Muscle of leg (tissue), 11 donors: ENCODE results near the gene ATG5. TPM values are rescaled to one million over a fixed set of nuclear protein-coding genes. Genes with fewer than 3 reads are reported as not detected.
"Not testable (repeated sequence)": the region's sequence is repeated elsewhere in the genome, so short reads cannot be mapped to it uniquely, and the experiment has no call there.

Source experiments
- DNase-seq: peaks from one replicate; pipeline ENCODE4 v3.0.0; 2013
- H3K27ac ChIP-seq: one replicate; pipeline ENCODE4 v1.5.1; 2013; ENCODE audit warnings: mild to moderate bottlenecking, low read length, control low read depth
- H3K27me3 ChIP-seq: one replicate; pipeline ENCODE4 v1.6.1; 2013; ENCODE audit warnings: low read length; ENCODE audit not compliant: control insufficient read depth, insufficient read depth
- H3K36me3 ChIP-seq: one replicate; pipeline ENCODE4 v1.6.1; 2013; ENCODE audit warnings: low read length; ENCODE audit not compliant: control insufficient read depth, insufficient read depth
- H3K4me1 ChIP-seq: one replicate; pipeline ENCODE4 v1.6.1; 2013; ENCODE audit warnings: low read length; ENCODE audit not compliant: control insufficient read depth, insufficient read depth
- H3K4me3 ChIP-seq: one replicate; pipeline ENCODE4 v1.5.1; 2013; ENCODE audit warnings: low read length, control low read depth
- H3K9me3 ChIP-seq: replicated peaks from 2 replicates; pipeline ENCODE4 v1.6.1; 2013; ENCODE audit warnings: low read depth, low read length; ENCODE audit not compliant: control insufficient read depth
- WGBS: methylation state at CpG from one replicate; pipeline ENCODE4 v1.1.5; 2013; ENCODE audit warnings: missing lambda C conversion rate; ENCODE audit not compliant: insufficient coverage; 5-methylcytosine and 5-hydroxymethylcytosine counted together
- polyA plus RNA-seq, 8 donors: library from polyadenylated mRNA; unstranded; fragments of 120-200 nt; gene quantifications; one replicate each; pipeline versions ENCODE4 v1.2.1 to v1.2.3, GENCODE V29; 2013; ENCODE audit warnings: inconsistent platforms in 1 of 8, low replicate concordance in 1 of 8; ENCODE audit not compliant: insufficient read length in 8 of 8, insufficient read depth in 1 of 8
- total RNA-seq: library from RNA; stranded (reverse); fragments of 120-200 nt; gene quantifications from one replicate; pipeline ENCODE4 v1.2.4, GENCODE V29; 2013

The ATG5 gene
- total and polyA plus RNA-seq, 9 donors, result 19.2 to 29.8 (median 23.9) TPM

DNA sequence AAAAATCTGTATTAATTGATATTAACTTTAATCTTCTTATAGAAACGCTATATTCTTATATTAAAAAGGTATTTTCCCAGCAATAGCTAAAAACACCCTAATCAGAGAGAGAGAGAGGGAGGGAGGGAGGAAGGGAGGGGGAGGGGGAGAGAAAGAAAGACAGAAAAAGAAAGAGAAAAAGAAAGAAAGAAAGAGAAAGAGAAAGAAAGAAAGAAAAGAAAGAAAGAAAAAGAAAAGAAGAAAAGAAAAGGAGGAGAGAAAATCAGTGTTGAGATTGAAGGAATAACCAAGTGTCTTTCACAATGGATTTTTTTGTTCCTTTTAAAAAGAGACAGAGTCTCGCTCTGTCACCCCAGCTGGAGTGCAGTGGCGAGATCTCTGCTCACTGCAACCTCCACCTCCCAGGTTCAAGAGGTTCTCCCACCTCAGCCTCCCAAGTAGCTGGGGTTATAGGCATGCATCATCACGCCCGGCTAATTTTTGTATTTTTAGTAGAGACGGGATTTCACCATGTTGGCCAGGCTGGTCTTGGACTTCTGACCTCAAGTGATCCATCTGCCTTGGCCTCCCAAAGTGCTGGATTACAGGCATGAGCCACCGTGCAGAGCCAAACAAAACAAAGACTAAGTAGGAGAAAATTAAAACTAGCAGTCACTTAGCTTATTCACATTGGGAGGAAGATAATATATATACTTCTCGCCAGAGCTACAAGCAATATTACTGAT, 73.9 kb downstream of the ATG5 start:
- not testable (repeated sequence) for DNase-seq, H3K9me3 ChIP-seq, H3K27ac ChIP-seq, H3K27me3 ChIP-seq, H3K4me1 ChIP-seq, H3K36me3 ChIP-seq, H3K4me3 ChIP-seq
- 87% methylated on average over 3 of the region's 8 CpGs for WGBS

DNA sequence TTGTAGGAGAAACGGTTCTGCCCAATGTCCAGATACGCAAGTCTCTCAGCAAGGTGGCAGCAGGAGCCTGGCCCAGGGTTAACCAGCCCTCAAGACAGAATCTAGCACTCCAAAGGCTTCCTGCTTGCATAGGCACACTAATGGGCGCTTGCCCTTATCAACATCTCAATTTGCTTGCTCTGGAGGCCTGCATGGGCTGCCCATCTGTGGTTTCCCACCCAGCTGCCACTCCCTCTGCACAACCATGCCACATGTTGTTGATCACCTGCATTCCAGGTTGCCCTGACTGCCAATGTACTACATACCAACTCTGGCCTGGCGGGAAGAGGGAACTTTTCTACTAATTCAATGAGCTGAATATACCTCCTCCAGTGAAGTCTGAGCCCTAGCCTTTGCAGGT, 74.6 kb downstream of the ATG5 start:
- no peak overlapping the region for H3K27ac ChIP-seq
- H3K4me1 ChIP-seq, result no peaks in the 10 kb centered on the region
- no peak overlapping the region for H3K4me3 ChIP-seq
- no peaks in the 10 kb centered on the region for H3K27me3 ChIP-seq
- H3K36me3 ChIP-seq, result no peaks in the 10 kb centered on the region
- DNase-seq, result no peak
- no peaks in the 10 kb centered on the region for H3K9me3 ChIP-seq
- 100% methylated on average over 2 of the region's 4 CpGs for WGBS

DNA sequence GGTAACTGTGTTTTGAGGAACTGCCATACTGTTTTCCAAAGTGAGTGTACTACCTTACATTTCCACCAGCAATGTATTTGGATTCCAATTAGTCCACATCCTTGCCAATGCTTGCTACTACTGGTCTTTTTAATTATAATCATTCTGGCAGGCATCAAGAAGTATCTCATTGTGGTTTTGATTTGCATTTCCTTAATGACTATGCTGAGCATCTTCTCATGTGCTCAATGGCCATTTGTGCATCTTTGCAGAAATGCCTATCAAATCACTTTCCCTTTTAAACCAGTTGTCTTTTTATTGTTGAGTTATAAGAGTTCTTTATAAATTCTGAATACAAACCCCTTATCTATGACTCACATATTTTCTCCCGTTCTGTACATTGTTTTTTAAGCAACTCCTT, 75.9 kb downstream of the ATG5 start:
- Histone ChIP-seq H3K27me3 (no peaks in the 10 kb centered on the region), H3K4me3 (no peak overlapping the region), H3K9me3 (no peaks in the 10 kb centered on the region), H3K36me3 (no peaks in the 10 kb centered on the region), H3K27ac (no peak overlapping the region), H3K4me1 (no peaks in the 10 kb centered on the region)
- no CpG with 5 or more reads among the region's 1 CpG for WGBS
- no peak for DNase-seq

DNA sequence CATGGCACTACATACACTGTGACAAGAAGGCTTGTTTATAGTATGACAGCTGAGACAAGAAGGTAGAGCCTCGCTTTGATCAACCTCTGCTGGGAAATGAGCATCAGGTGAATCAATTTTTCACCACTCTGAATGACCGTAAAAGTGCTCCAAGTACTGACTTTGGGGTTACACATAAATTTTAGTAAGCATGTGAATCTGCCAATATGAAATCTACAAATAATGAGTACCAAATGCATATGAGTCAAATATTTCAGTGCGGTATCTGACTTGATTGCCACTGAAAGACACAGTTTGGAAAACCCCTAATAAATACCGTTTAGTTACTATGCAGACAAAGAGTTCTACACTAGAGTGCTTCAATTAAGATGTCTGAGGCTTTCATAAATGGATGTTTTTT, 77.8 kb downstream of the ATG5 start:
- Histone ChIP-seq H3K36me3 (no peaks in the 10 kb centered on the region), H3K4me1 (no peaks in the 10 kb centered on the region), H3K27ac (no peak overlapping the region), H3K9me3 (no peaks in the 10 kb centered on the region), H3K4me3 (no peak overlapping the region), H3K27me3 (no peaks in the 10 kb centered on the region)
- DNase-seq, result no peak
- no CpG with 5 or more reads among the region's 4 CpGs for WGBS

DNA sequence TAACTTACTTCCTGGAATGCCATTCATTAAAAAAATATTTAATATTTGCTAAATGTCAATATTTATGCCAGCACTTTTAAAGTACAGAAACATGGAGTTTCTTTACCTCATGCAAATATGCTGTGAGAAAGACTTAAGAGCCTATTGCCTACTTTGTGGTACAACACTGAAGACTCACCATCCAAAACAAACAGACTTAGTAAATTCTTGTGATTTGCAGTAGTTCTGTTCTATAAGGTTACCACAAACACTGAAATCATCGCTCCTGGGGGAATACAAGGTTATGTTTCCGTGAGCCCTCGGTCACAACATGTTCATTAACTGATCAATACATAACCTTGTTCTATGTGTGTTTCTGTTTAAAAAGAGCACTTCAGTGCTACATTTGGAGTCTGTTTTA, 78.3 kb downstream of the ATG5 start:
- no CpG with 5 or more reads among the region's 3 CpGs for WGBS
- H3K36me3 ChIP-seq, result no peaks in the 10 kb centered on the region

DNA sequence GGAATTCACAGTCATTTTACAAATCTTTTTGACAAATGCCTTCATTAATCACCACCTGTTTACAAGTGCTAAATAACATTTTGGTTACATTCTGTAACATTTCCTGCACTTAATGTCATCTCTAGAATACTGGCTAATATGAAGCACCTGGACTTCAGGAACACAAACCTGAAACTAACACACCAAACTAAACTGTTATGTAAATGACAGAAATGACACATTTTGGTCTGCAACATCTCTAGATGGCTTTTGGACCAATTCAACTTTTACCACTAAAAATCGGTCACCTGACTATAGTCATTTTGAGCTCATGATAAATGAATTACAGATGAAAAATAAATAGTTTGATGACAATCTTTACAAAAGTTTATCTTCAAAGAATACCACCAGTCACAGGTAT, 80.6 kb downstream of the ATG5 start:
- no peaks in the 10 kb centered on the region for H3K4me1 ChIP-seq
- H3K9me3 ChIP-seq, result no peaks in the 10 kb centered on the region
- H3K36me3 ChIP-seq, result no peaks in the 10 kb centered on the region
- H3K27me3 ChIP-seq, result no peaks in the 10 kb centered on the region
- H3K27ac ChIP-seq, result no peak overlapping the region
- WGBS, result no CpG with 5 or more reads among the region's 1 CpG
- H3K4me3 ChIP-seq, result no peak overlapping the region
- no peak for DNase-seq

More for the DNA sequence above, 78.3 kb downstream of the ATG5 start:
- H3K9me3 ChIP-seq, result no peaks in the 10 kb centered on the region
- DNase-seq, result no peak
- H3K27me3 ChIP-seq, result no peaks in the 10 kb centered on the region
- no peak overlapping the region for H3K4me3 ChIP-seq
- H3K4me1 ChIP-seq, result no peaks in the 10 kb centered on the region
- H3K27ac ChIP-seq, result no peak overlapping the region

DNA sequence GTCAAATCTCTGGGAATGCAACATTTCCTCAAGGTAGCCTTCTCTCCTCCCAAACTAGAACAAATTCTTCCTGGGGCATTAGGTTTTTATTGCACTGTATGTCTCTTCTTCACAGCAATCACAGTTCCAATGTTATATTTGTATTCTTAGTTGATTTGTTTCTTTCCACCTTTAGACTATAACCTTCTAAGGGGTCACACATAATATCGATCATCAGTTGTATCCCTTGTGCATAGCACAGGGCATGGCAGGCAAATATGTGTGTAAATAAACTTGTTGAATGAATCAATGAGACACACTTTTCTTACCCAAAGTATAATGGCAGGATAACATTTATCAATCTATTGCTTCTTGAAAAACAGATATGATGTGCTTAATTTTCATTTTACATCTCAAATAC, 81.0 kb downstream of the ATG5 start:
- Histone ChIP-seq H3K36me3 (no peaks in the 10 kb centered on the region), H3K27me3 (no peaks in the 10 kb centered on the region), H3K27ac (no peak overlapping the region), H3K4me1 (no peaks in the 10 kb centered on the region), H3K9me3 (no peaks in the 10 kb centered on the region), H3K4me3 (no peak overlapping the region)
- no CpG with 5 or more reads among the region's 1 CpG for WGBS
- no peak for DNase-seq

DNA sequence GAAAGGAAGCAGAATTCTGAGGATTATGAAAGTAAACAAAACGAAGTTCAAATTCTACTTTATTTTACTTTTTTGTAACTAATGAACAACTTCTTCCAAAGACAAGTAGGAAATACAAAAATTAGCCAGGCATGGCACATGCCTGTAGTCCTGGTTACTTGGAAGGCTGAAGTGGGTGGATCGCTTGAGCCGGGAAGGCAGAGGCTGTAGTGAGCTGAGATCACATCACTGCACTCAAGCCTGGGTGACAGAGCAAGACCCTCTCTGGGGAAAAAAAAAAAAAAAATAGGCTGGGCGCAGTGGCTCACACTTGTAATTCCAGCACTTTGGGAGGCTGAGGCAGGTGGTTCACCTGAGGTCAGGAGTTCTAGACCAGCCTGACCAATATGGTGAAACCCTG, 82.3 kb downstream of the ATG5 start:
- Histone ChIP-seq H3K9me3 (no peaks in the 10 kb centered on the region), H3K27me3 (no peaks in the 10 kb centered on the region), H3K4me3 (no peak overlapping the region), H3K36me3 (no peaks in the 10 kb centered on the region), H3K27ac (no peak overlapping the region), H3K4me1 (no peaks in the 10 kb centered on the region)
- no peak for DNase-seq
- 100% methylated on average over 2 of the region's 4 CpGs for WGBS

DNA sequence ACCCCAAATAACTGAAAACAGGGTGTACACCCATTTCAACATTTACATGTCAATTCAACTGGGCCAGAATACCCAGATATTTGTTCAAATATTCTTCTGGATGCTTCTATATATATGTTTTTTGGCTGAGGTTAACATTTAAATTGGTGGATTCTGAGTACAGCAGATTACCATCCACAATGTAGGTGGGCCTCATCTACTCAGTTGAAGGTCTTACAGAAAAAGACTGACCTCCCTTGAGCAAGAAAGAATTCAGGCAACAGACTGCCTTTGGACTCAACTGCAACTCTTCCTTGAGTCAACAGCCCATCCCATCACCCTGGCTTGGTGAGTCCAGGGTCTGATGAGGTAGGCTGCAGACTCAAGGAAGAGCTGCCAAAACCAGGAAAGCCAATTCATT, 84.1 kb downstream of the ATG5 start:
- H3K36me3 ChIP-seq, result no peaks in the 10 kb centered on the region
- no peaks in the 10 kb centered on the region for H3K9me3 ChIP-seq
- DNase-seq, result no peak
- no peaks in the 10 kb centered on the region for H3K4me1 ChIP-seq
- H3K4me3 ChIP-seq, result no peak overlapping the region
- H3K27me3 ChIP-seq, result no peaks in the 10 kb centered on the region
- no peak overlapping the region for H3K27ac ChIP-seq

DNA sequence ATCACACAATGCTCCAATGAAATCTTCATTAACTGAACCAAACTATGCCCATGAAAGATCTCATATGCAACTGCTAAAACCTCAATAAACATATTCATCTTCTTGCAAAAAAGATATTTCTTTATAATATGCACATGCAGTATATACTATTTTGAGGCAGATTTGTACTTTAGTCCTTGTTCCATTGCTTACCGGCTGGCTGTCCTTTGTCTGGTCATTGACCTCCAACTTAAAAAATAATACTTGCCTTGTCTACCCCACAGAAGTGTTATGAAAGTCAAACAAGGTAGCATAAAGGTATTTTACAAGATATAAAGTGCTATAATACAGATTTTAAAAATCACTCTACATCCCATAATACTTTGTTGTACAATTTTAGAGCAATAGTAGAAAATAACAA, 88.3 kb downstream of the ATG5 start:
- Histone ChIP-seq H3K27ac (no peak overlapping the region), H3K4me1 (no peaks in the 10 kb centered on the region), H3K4me3 (no peak overlapping the region), H3K36me3 (no peaks in the 10 kb centered on the region), H3K27me3 (no peaks in the 10 kb centered on the region), H3K9me3 (peaks cover 7% of the 10 kb centered on the region)
- DNase-seq, result no peak
- no CpG with 5 or more reads among the region's 1 CpG for WGBS

DNA sequence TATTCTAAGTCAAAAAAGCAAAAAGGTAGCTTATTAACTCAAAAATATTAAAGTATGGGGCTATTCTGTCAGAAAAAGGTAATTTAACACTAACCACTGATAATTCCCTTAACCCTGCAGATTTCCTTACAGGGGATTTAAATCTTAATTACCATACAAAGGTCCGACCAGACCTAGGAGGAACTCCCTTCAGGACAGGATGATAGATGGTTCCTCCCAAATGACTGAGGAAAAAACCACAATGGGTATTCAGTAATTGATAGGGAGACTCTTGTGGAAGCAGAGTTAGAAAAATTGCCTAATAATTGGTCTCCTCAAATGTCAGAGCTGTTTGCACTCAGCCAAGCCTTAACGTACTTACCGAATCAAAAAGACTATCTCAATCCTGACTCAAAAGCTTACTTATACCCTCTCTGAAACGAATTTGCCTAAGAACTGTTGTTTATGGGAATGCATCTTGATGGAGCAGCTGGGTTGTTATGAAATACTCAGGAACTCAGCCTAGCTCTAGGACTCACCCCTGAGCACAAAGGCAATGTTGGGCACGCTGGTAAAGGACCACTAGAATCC, 95.6 kb downstream of the ATG5 start:
- H3K27ac ChIP-seq, H3K4me3 ChIP-seq, H3K36me3 ChIP-seq, H3K9me3 ChIP-seq, H3K4me1 ChIP-seq, DNase-seq, H3K27me3 ChIP-seq: not testable (repeated sequence)
- WGBS, result 71% methylated on average over 1 of the region's 5 CpGs
